ENCODE data around the gene GRHPR. TPM values are rescaled to one million over a fixed set of nuclear protein-coding genes. Genes with fewer than 3 reads are reported as not detected.

The GRHPR gene
- total RNA-seq, 4 donors from 2014 or later: 74.5 to 117 (median 93.8) TPM

DNA sequence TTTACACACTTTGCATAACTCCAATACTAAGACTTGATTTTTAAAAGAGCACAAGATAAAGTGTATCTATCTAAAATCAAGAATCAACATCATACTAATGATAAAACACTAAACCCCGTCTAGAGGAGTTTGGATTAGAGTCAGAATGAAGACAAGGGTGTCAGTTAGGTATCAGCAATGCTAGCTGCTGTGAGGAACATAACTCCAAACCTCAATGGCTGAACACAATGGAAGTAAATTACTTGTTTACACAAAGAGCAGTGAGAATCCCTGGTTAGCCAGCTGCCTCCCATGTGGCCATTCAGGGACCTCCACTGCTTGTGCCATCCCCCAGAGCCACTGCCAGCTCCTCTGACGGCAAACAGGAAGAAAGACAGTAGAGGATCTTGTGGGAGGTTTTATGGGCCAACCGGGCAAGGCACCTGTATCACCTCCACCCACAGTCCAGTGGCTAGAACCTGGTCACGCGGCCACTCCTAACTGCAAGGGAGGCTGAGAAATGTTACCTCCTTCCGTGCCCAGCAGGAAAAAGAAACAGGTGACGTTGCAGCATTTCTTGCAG, 24.0 kb upstream of the GRHPR start:
- H3K36me3 ChIP-seq: no peaks in the 10 kb centered on the region
- H3K9me3 ChIP-seq: no peaks in the 10 kb centered on the region
- no peak for TF ChIP-seq CTCF (IDR thresholded peaks at IDR 0.05)
- TF ChIP-seq POLR2A (IDR thresholded peaks at IDR 0.05): no peak
- no peak for DNase-seq
- H3K4me1 ChIP-seq: no peaks in the 10 kb centered on the region
- H3K27me3 ChIP-seq: no peaks in the 10 kb centered on the region
- intact Hi-C loops (cut with DNase I): no loop called here
- 77 to 80% methylated on average over 6 to 7 of the region's 7 CpGs for WGBS, 2 donors
- H3K4me3 ChIP-seq: no peak overlapping the region
- no peak overlapping the region for H3K27ac ChIP-seq

GRCh38 chr9:37399336-37399735, 23.2 kb upstream of the GRHPR start:
- WGBS, 2 donors: 63 to 72% methylated on average over 2 of the region's 2 CpGs
- no peak for TF ChIP-seq POLR2A (IDR thresholded peaks at IDR 0.05)
- TF ChIP-seq CTCF (IDR thresholded peaks at IDR 0.05): no peak
- Histone ChIP-seq H3K27me3 (no peaks in the 10 kb centered on the region), H3K9me3 (no peaks in the 10 kb centered on the region), H3K4me3 (no peak overlapping the region), H3K4me1 (peaks cover 0 to 4% (median 0%) of the 10 kb centered on the region in 3 donors), H3K27ac (no peak overlapping the region), H3K36me3 (no peaks in the 10 kb centered on the region)
- DNase-seq: no peak
- intact Hi-C loops (cut with DNase I): no loop called here

DNA sequence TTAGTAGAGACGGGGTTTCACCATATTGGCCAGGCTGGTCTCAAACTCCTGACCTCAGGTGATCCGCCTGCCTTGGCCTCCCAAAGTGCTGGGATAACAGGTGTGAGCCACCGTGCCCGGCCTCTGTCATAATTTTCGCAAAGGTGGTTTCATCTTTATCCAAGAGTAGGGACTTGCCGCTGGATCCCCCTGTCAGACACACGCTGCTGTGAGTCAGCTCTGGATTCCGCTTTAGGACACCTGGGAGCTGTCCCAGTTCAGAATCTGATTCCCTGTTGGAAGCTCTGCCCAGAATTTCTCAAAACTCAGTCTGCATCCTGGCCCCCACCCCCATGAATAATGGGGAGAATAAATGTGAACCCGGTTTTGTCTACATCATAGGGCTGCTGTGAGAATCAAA, 17.9 kb upstream of the GRHPR start:
- Histone ChIP-seq H3K36me3 (no peaks in the 10 kb centered on the region), H3K4me3 (no peak overlapping the region), H3K4me1 (peaks cover 0 to 22% (median 0%) of the 10 kb centered on the region in 3 donors), H3K9me3 (no peaks in the 10 kb centered on the region), H3K27ac (no peak overlapping the region), H3K27me3 (no peaks in the 10 kb centered on the region)
- TF ChIP-seq POLR2A (IDR thresholded peaks at IDR 0.05) (no peak), CTCF (IDR thresholded peaks at IDR 0.05) (no peak)
- no peak for DNase-seq
- WGBS, 2 donors: 65 to 68% methylated on average over 4 to 9 of the region's 9 CpGs
- intact Hi-C loops (cut with DNase I): no loop called here

DNA sequence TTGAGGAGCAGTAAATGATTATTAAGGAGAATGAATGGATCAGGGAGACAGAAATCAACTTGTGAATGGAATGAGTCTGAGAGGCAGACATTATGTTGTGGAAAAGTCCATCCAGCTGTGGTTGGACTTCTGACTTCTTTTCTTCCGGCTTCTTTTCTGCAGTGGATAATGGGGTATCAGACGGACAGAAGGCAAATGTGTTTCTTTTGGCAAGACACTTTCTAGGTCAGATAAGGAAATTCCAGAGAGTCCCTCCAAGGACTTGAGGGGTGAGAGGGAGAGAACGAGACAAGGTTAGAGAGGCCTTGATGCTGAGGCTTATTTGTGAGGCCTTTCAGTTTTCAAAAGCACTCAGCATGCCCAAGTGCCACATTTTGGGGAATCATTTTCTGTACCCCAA, 17.1 kb upstream of the GRHPR start:
- Histone ChIP-seq H3K4me3 (no peak overlapping the region), H3K36me3 (no peaks in the 10 kb centered on the region), H3K27me3 (no peaks in the 10 kb centered on the region), H3K9me3 (no peaks in the 10 kb centered on the region), H3K27ac (no peak overlapping the region), H3K4me1 (peaks cover 0 to 22% (median 0%) of the 10 kb centered on the region in 3 donors)
- TF ChIP-seq POLR2A (IDR thresholded peaks at IDR 0.05): no peak
- TF ChIP-seq CTCF (IDR thresholded peaks at IDR 0.05): no peak
- intact Hi-C loops (cut with DNase I): no loop called here
- 72 to 86% methylated on average over 3 of the region's 3 CpGs for WGBS, 2 donors
- DNase-seq: no peak

DNA sequence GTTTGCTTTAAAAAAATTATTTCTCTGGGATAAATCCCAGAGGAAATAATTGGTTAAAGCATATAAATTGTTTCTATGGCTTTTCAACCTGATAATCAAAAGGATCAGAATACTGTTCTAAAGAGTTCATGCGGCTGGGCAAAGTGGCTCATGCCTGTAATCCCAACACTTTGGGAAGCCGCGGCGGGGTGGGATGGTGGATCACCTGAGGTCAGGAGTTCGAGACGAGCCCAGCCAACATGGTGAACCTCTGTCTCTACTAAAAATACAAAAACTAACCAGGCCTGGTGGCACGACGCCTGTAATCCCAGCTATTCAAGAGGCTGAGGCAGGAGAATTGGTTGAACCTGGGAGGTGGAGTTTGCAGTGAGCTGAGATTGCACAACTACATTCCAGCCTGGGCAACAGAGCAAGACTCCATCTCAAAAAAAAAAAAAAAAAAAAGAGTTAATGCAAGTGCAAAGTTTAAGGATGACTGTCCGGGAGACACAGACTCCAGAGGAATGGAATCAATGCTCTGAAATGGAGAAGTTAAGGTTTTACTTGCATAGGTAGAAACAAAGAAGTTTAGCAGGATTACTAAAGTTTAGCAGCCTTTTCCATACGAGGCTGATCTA, 16.6 kb upstream of the GRHPR start:
- intact Hi-C loops (cut with DNase I): no loop called here

More for the DNA sequence above, 16.6 kb upstream of the GRHPR start:
- H3K9me3 ChIP-seq: no peaks in the 10 kb centered on the region
- TF ChIP-seq POLR2A (IDR thresholded peaks at IDR 0.05) (no peak), CTCF (IDR thresholded peaks at IDR 0.05) (no peak)
- H3K36me3 ChIP-seq: no peaks in the 10 kb centered on the region
- 83 to 88% methylated on average over 8 to 10 of the region's 10 CpGs for WGBS, 2 donors
- DNase-seq: no peak
- H3K27me3 ChIP-seq: no peaks in the 10 kb centered on the region
- H3K4me3 ChIP-seq: no peak overlapping the region
- H3K27ac ChIP-seq: no peak overlapping the region
- H3K4me1 ChIP-seq: peaks cover 0 to 22% (median 0%) of the 10 kb centered on the region in 3 donors

All from esophagus squamous epithelium (tissue), 5 donors.